T-helper 2 cell treated with Interferon-gamma antibody and Interleukin-4, amounts not matched to agents 5 μg/mL and 100 μg/mL, for 36 hours (primary cell): ENCODE data around the gene GDNF.
"Not testable (repeated sequence)": the region's sequence is repeated elsewhere in the genome, so short reads cannot be mapped to it uniquely, and the experiment has no call there.

Experiments
- DNase-seq: peaks from one replicate; pipeline ENCODE4 v3.0.0; 2021; ENCODE audit warnings: low spot score
- H3K27ac Mint-ChIP-seq: one replicate; pipeline ENCODE4 v1.8.0; 2021; ENCODE audit warnings: mild to moderate bottlenecking, mixed read lengths
- H3K27me3 Mint-ChIP-seq: one replicate; pipeline ENCODE4 v1.8.0; 2021; ENCODE audit warnings: low read depth, mixed read lengths
- H3K36me3 Mint-ChIP-seq: one replicate; pipeline ENCODE4 v1.8.0; 2021; ENCODE audit warnings: low read depth, mixed read lengths
- H3K4me1 Mint-ChIP-seq: one replicate; pipeline ENCODE4 v1.8.0; 2021; ENCODE audit warnings: low read depth, mixed read lengths
- H3K4me3 Mint-ChIP-seq: one replicate; pipeline ENCODE4 v1.8.0; 2022; ENCODE audit warnings: mild to moderate bottlenecking, moderate library complexity, mixed read lengths
- H3K9me3 Mint-ChIP-seq: one replicate; pipeline ENCODE4 v1.8.0; 2021; ENCODE audit warnings: mixed read lengths

GDNF gene

GRCh38 chr5:37799865-37800421, 39.9 kb downstream of the GDNF start:
- H3K27ac Mint-ChIP-seq, result no peak overlapping the region
- H3K27me3 Mint-ChIP-seq, result no peaks in the 10 kb centered on the region
- no peak for DNase-seq
- H3K36me3 Mint-ChIP-seq, result no peaks in the 10 kb centered on the region
- no peaks in the 10 kb centered on the region for H3K4me1 Mint-ChIP-seq
- H3K9me3 Mint-ChIP-seq, result no peaks in the 10 kb centered on the region
- H3K4me3 Mint-ChIP-seq, result no peak overlapping the region

- not testable (repeated sequence) for DNase-seq, H3K36me3 Mint-ChIP-seq, H3K4me1 Mint-ChIP-seq, H3K27ac Mint-ChIP-seq, H3K27me3 Mint-ChIP-seq, H3K4me3 Mint-ChIP-seq
- H3K9me3 Mint-ChIP-seq, result peaks cover 11% of the 10 kb centered on the region
Observed at GRCh38 chr5:37796435-37796834, 43.4 kb downstream of the GDNF start.

DNA sequence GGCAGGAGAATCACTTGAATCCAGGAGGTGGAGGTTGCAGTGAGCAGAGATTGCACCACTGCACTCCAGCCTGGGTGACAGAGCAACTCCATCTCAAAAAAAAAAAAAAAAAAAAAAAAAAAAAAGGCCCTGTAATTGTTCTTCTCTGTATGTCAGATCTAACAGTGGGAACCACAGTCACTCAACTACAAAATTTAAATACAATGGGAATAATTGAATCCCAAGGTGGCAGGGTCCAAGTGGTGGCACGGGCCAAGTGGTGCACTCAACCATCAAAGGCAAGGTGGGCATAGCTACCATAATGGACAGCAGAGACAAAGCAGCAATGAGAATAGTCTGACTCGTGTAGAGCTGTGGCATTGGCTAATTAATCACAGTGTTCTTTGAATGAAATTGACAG, 44.5 kb downstream of the GDNF start:
- not testable (repeated sequence) for H3K4me3 Mint-ChIP-seq, DNase-seq, H3K4me1 Mint-ChIP-seq, H3K27ac Mint-ChIP-seq, H3K27me3 Mint-ChIP-seq, H3K36me3 Mint-ChIP-seq
- peaks cover 13% of the 10 kb centered on the region for H3K9me3 Mint-ChIP-seq

- no peak overlapping the region for H3K4me3 Mint-ChIP-seq
- H3K9me3 Mint-ChIP-seq, result peaks cover 13% of the 10 kb centered on the region
- no peaks in the 10 kb centered on the region for H3K4me1 Mint-ChIP-seq
- no peak overlapping the region for H3K27ac Mint-ChIP-seq
- H3K36me3 Mint-ChIP-seq, result no peaks in the 10 kb centered on the region
- H3K27me3 Mint-ChIP-seq, result no peaks in the 10 kb centered on the region
- no peak for DNase-seq
Observed at GRCh38 chr5:37792975-37793631, 46.7 kb downstream of the GDNF start.

DNA sequence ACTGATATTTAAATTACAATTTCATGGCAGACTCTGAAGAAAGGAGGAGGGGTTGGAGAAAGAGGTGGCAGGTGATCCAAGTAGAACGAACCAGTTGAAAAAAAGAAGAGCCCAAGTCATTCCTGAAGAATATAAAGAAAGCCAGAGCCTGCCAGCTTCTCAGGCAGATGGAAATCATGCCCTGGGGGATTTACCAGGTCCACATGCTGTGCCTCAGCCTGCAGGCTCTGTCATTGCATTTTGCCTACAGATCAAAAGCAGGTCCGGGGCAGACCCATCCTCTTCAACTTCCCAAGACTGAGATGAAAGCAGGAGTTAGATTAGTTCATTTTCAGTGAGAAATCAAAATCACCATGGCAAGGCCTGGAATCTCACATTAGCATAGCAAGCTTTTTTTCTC, 48.5 kb downstream of the GDNF start:
- Mint-ChIP-seq H3K9me3 (peaks cover 13% of the 10 kb centered on the region), H3K36me3 (no peaks in the 10 kb centered on the region), H3K27ac (no peak overlapping the region), H3K27me3 (no peaks in the 10 kb centered on the region), H3K4me1 (no peaks in the 10 kb centered on the region), H3K4me3 (no peak overlapping the region)
- DNase-seq, result no peak

- Mint-ChIP-seq H3K4me3 (no peak overlapping the region), H3K4me1 (no peaks in the 10 kb centered on the region), H3K36me3 (no peaks in the 10 kb centered on the region), H3K9me3 (peaks cover 13% of the 10 kb centered on the region), H3K27me3 (no peaks in the 10 kb centered on the region), H3K27ac (no peak overlapping the region)
- DNase-seq, result no peak
Observed at GRCh38 chr5:37789991-37790390, 49.9 kb downstream of the GDNF start.

DNA sequence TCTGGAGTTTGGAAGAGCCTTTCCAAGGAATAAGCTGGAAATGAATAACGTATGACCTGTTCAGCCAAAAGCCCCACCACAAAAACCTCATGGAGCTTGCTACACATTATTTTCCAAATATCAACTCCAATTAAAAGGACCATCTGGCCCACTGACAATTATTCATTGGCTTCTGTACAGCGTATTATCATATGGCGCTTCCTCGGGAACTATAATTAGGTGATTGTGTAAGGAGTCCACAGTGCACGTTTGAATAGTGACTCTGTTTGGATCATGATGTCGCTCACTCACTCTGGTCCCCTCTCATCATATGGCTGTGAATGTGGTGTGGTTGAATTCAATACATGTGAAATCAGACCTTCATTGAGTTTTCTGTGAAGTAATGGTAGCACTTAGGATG, 52.1 kb downstream of the GDNF start:
- no peak for DNase-seq
- peaks cover 7% of the 10 kb centered on the region for H3K9me3 Mint-ChIP-seq
- no peak overlapping the region for H3K27ac Mint-ChIP-seq
- H3K27me3 Mint-ChIP-seq, result peaks cover 2% of the 10 kb centered on the region
- no peaks in the 10 kb centered on the region for H3K4me1 Mint-ChIP-seq
- no peak overlapping the region for H3K4me3 Mint-ChIP-seq
- no peaks in the 10 kb centered on the region for H3K36me3 Mint-ChIP-seq

GRCh38 chr5:37786862-37787519, 52.9 kb downstream of the GDNF start:
- DNase-seq, result no peak
- H3K9me3 Mint-ChIP-seq, result peaks cover 7% of the 10 kb centered on the region
- H3K4me3 Mint-ChIP-seq, result no peak overlapping the region
- H3K36me3 Mint-ChIP-seq, result no peaks in the 10 kb centered on the region
- peaks cover 2% of the 10 kb centered on the region for H3K27me3 Mint-ChIP-seq
- no peaks in the 10 kb centered on the region for H3K4me1 Mint-ChIP-seq
- no peak overlapping the region for H3K27ac Mint-ChIP-seq

DNA sequence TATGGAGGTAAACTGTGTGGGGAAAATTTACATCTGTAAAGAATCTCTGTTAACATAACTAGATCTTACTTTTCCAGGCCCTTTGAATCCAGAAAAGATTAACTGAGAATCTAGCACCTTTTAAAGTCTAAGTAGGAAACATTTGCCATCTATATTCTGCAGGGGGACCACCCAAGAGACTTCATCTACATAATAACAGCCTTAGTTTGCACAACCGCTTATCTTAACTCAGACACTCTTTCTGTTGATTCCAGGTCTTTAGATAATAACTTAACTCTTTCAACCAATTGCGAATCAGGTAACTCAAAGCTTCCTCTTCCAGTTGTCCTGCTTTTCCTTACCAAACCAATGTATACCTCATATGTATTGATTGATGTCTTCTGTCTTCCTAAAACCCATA, 53.4 kb downstream of the GDNF start:
- H3K36me3 Mint-ChIP-seq, result no peaks in the 10 kb centered on the region
- peaks cover 2% of the 10 kb centered on the region for H3K9me3 Mint-ChIP-seq
- no peak overlapping the region for H3K27ac Mint-ChIP-seq
- H3K4me1 Mint-ChIP-seq, result no peaks in the 10 kb centered on the region
- DNase-seq, result no peak
- H3K4me3 Mint-ChIP-seq, result no peak overlapping the region
- H3K27me3 Mint-ChIP-seq, result peaks cover 2% of the 10 kb centered on the region

- not testable (repeated sequence) for H3K4me3 Mint-ChIP-seq, H3K4me1 Mint-ChIP-seq, DNase-seq, H3K36me3 Mint-ChIP-seq, H3K27me3 Mint-ChIP-seq, H3K9me3 Mint-ChIP-seq, H3K27ac Mint-ChIP-seq
Observed at GRCh38 chr5:37781409-37781808, 58.4 kb downstream of the GDNF start.

DNA sequence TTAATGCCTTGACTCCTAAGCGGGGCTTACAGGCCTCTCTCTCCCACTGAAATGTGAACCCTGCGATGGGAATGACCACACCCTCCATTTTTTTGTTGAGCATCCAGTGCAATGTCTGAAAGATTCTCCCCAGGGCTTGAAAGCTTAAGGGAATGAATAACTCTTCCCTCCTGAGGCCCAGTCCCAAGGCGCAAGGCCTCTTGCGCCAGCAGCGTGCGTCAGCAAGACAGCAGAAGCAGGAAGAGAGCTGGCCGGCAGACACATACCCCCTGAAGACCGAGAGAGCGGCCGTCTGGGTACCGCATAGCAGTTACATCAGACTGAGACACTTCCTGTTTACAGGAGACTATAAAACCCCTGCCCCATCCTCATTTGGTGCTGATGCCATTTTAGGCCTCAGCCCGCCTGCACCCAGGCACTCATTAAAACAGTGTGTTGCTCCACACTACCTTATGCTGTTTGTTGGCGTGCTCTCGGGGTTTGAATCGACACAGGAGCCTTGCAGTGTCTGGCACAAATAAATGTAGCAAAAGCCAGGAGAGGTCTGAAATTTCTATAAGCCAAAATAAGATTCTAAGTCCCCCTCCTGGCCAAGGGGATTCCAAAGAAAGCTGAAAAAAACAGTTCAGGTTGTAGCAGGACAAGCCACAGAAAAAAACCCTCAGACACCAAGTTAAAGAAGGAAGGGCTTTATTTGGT, 62.3 kb downstream of the GDNF start:
- Mint-ChIP-seq H3K27ac (no peak overlapping the region), H3K27me3 (no peaks in the 10 kb centered on the region), H3K4me3 (no peak overlapping the region), H3K4me1 (no peaks in the 10 kb centered on the region), H3K9me3 (peaks cover 9% of the 10 kb centered on the region), H3K36me3 (no peaks in the 10 kb centered on the region)
- DNase-seq, result no peak

DNA sequence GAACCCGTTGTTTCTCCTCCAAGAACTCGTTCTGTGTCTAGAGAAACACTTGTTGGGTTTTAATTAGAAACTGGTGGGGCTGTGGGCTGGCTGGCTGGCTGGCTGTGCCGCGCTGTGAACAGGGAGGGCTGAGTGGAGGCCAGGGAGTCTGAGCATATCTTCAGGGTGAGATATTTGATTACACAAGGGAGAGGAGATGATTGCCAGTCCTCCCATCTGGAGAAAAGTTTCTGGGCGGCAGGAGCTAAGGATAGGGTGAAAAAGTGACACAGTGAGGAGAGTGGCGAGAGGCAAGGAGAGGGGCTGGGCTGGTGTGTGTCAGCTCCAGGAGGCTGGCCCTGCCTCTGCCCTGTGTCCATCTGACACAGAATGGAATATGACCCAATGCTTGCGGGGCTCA, 63.0 kb downstream of the GDNF start:
- H3K27ac Mint-ChIP-seq, result no peak overlapping the region
- peaks cover 9% of the 10 kb centered on the region for H3K9me3 Mint-ChIP-seq
- H3K4me3 Mint-ChIP-seq, result no peak overlapping the region
- DNase-seq, result no peak
- no peaks in the 10 kb centered on the region for H3K4me1 Mint-ChIP-seq
- no peaks in the 10 kb centered on the region for H3K36me3 Mint-ChIP-seq
- H3K27me3 Mint-ChIP-seq, result peaks cover 2% of the 10 kb centered on the region

GRCh38 chr5:37774912-37775483, 64.8 kb downstream of the GDNF start:
- Mint-ChIP-seq H3K27me3 (peaks cover 4% of the 10 kb centered on the region), H3K9me3 (peaks cover 9% of the 10 kb centered on the region), H3K4me1 (no peaks in the 10 kb centered on the region), H3K36me3 (no peaks in the 10 kb centered on the region), H3K4me3 (no peak overlapping the region), H3K27ac (no peak overlapping the region)
- no peak for DNase-seq

- DNase-seq, result no peak
- H3K36me3 Mint-ChIP-seq, result no peaks in the 10 kb centered on the region
- no peak overlapping the region for H3K4me3 Mint-ChIP-seq
- peaks cover 4% of the 10 kb centered on the region for H3K27me3 Mint-ChIP-seq
- no peaks in the 10 kb centered on the region for H3K4me1 Mint-ChIP-seq
- peaks cover 9% of the 10 kb centered on the region for H3K9me3 Mint-ChIP-seq
- no peak overlapping the region for H3K27ac Mint-ChIP-seq
Observed at GRCh38 chr5:37773809-37774208, 66.0 kb downstream of the GDNF start.
